ENCODE results near the gene KRTAP10-5.
"Not testable (repeated sequence)": the region's sequence is repeated elsewhere in the genome, so short reads cannot be mapped to it uniquely, and the experiment has no call there.

KRTAP10-5 gene

GRCh38 chr21:44573630-44574456 lies 6.6 kb downstream of the KRTAP10-5 start, which contains the start of gene KRTAP10-4:
TSS of gene KRTAP10-4 (plus strand) at chr21:44573729. CDS start at chr21:44573759, 30 bp downstream.
- not testable (repeated sequence) for H2BK15ac ChIP-seq (replicated peaks; ENCODE audit: low read depth); H3K18ac ChIP-seq (ENCODE audit: low read length); H2BK5ac ChIP-seq (ENCODE audit: low read length); H3K4me2 ChIP-seq (ENCODE audit: low read length); H4K8ac ChIP-seq (ENCODE audit: low read depth, low read length); H3K4me1 ChIP-seq (ENCODE audit: control insufficient read depth, low read depth, low read length); H3K27ac ChIP-seq (ENCODE audit: low read depth, low read length); H2AK5ac ChIP-seq (ENCODE audit: low read length); DNase-seq; H3K4me3 ChIP-seq (ENCODE audit: low read length); H3K4ac ChIP-seq (ENCODE audit: low read depth, low read length); H2BK120ac ChIP-seq (ENCODE audit: low read depth, low read length); H4K5ac ChIP-seq (ENCODE audit: low read length); H3K9ac ChIP-seq (ENCODE audit: low read length); H3K36me3 ChIP-seq (ENCODE audit: control insufficient read depth, insufficient read depth, low read length); H3K79me1 ChIP-seq (ENCODE audit: low read length); H3K23ac ChIP-seq (ENCODE audit: low read length); H3K27me3 ChIP-seq (ENCODE audit: insufficient read depth, low read length, poor library complexity); H3K79me2 ChIP-seq (ENCODE audit: control insufficient read depth, insufficient read depth, low read length); H3K56ac ChIP-seq (ENCODE audit: low read length)
- no CpG with 5 or more reads among the region's 25 CpGs for WGBS (ENCODE audit: extremely low coverage, insufficient coverage, low lambda C conversion rate)

- Histone ChIP-seq H2BK15ac (replicated peaks; ENCODE audit: low read depth) (no peak overlapping the region), H3K18ac (ENCODE audit: low read length) (no peak overlapping the region), H3K36me3 (ENCODE audit: control insufficient read depth, insufficient read depth, low read length) (no peaks in the 10 kb centered on the region), H3K9ac (ENCODE audit: low read length) (no peak overlapping the region), H2BK120ac (ENCODE audit: low read depth, low read length) (no peak overlapping the region), H3K23ac (ENCODE audit: low read length) (no peak overlapping the region), H3K79me2 (ENCODE audit: control insufficient read depth, insufficient read depth, low read length) (no peaks in the 10 kb centered on the region), H3K27ac (ENCODE audit: low read depth, low read length) (no peak overlapping the region), H3K4me3 (ENCODE audit: low read length) (no peak overlapping the region), H2BK5ac (ENCODE audit: low read length) (no peak overlapping the region), H2AK5ac (ENCODE audit: low read length) (no peak overlapping the region), H3K4me1 (ENCODE audit: control insufficient read depth, low read depth, low read length) (no peaks in the 10 kb centered on the region), H3K56ac (ENCODE audit: low read length) (no peak overlapping the region), H4K5ac (ENCODE audit: low read length) (no peak overlapping the region), H3K79me1 (ENCODE audit: low read length) (no peaks in the 10 kb centered on the region), H3K27me3 (ENCODE audit: insufficient read depth, low read length, poor library complexity) (no peaks in the 10 kb centered on the region), H3K4me2 (ENCODE audit: low read length) (no peak overlapping the region), H3K4ac (ENCODE audit: low read depth, low read length) (no peak overlapping the region), H4K8ac (ENCODE audit: low read depth, low read length) (no peak overlapping the region)
- DNase-seq, result no peak
- no CpG with 5 or more reads among the region's 15 CpGs for WGBS (ENCODE audit: extremely low coverage, insufficient coverage, low lambda C conversion rate)
Observed at GRCh38 chr21:44572959-44573583, 7.3 kb downstream of the KRTAP10-5 start.

GRCh38 chr21:44571844-44572782 lies 8.3 kb downstream of the KRTAP10-5 start:
- Histone ChIP-seq H3K23ac (ENCODE audit: low read length) (no peak overlapping the region), H3K4me3 (ENCODE audit: low read length) (no peak overlapping the region), H2AK5ac (ENCODE audit: low read length) (no peak overlapping the region), H4K5ac (ENCODE audit: low read length) (no peak overlapping the region), H2BK5ac (ENCODE audit: low read length) (no peak overlapping the region), H3K27ac (ENCODE audit: low read depth, low read length) (no peak overlapping the region), H3K4me2 (ENCODE audit: low read length) (no peak overlapping the region), H3K4ac (ENCODE audit: low read depth, low read length) (no peak overlapping the region), H3K4me1 (ENCODE audit: control insufficient read depth, low read depth, low read length) (no peaks in the 10 kb centered on the region), H3K79me2 (ENCODE audit: control insufficient read depth, insufficient read depth, low read length) (no peaks in the 10 kb centered on the region), H2BK120ac (ENCODE audit: low read depth, low read length) (no peak overlapping the region), H2BK15ac (replicated peaks; ENCODE audit: low read depth) (no peak overlapping the region), H3K36me3 (ENCODE audit: control insufficient read depth, insufficient read depth, low read length) (no peaks in the 10 kb centered on the region), H3K9ac (ENCODE audit: low read length) (no peak overlapping the region), H3K79me1 (ENCODE audit: low read length) (no peaks in the 10 kb centered on the region), H4K8ac (ENCODE audit: low read depth, low read length) (no peak overlapping the region), H3K27me3 (ENCODE audit: insufficient read depth, low read length, poor library complexity) (no peaks in the 10 kb centered on the region), H3K18ac (ENCODE audit: low read length) (no peak overlapping the region), H3K56ac (ENCODE audit: low read length) (no peak overlapping the region)
- DNase-seq, result no peak
- WGBS (ENCODE audit: extremely low coverage, insufficient coverage, low lambda C conversion rate), result no CpG with 5 or more reads among the region's 40 CpGs

- no peak overlapping the region for H2AK5ac ChIP-seq (ENCODE audit: low read length)
- H3K27ac ChIP-seq (ENCODE audit: low read depth, low read length), result no peak overlapping the region
- H4K5ac ChIP-seq (ENCODE audit: low read length), result no peak overlapping the region
- no CpG with 5 or more reads among the region's 4 CpGs for WGBS (ENCODE audit: extremely low coverage, insufficient coverage, low lambda C conversion rate)
- no peak overlapping the region for H3K4ac ChIP-seq (ENCODE audit: low read depth, low read length)
- H3K4me2 ChIP-seq (ENCODE audit: low read length), result no peak overlapping the region
- H3K79me2 ChIP-seq (ENCODE audit: control insufficient read depth, insufficient read depth, low read length), result no peaks in the 10 kb centered on the region
- no peak overlapping the region for H2BK15ac ChIP-seq (replicated peaks; ENCODE audit: low read depth)
- no peak overlapping the region for H2BK120ac ChIP-seq (ENCODE audit: low read depth, low read length)
- H4K8ac ChIP-seq (ENCODE audit: low read depth, low read length), result no peak overlapping the region
- H3K18ac ChIP-seq (ENCODE audit: low read length), result no peak overlapping the region
- no peaks in the 10 kb centered on the region for H3K27me3 ChIP-seq (ENCODE audit: insufficient read depth, low read length, poor library complexity)
- H2BK5ac ChIP-seq (ENCODE audit: low read length), result no peak overlapping the region
- H3K4me1 ChIP-seq (ENCODE audit: control insufficient read depth, low read depth, low read length), result no peaks in the 10 kb centered on the region
- H3K56ac ChIP-seq (ENCODE audit: low read length), result no peak overlapping the region
- H3K23ac ChIP-seq (ENCODE audit: low read length), result no peak overlapping the region
- no peak for DNase-seq
- no peak overlapping the region for H3K9ac ChIP-seq (ENCODE audit: low read length)
- no peaks in the 10 kb centered on the region for H3K79me1 ChIP-seq (ENCODE audit: low read length)
- H3K36me3 ChIP-seq (ENCODE audit: control insufficient read depth, insufficient read depth, low read length), result no peaks in the 10 kb centered on the region
- no peak overlapping the region for H3K4me3 ChIP-seq (ENCODE audit: low read length)
Observed at GRCh38 chr21:44571296-44571695, 9.1 kb downstream of the KRTAP10-5 start.

- Histone ChIP-seq H2BK120ac (ENCODE audit: low read depth, low read length) (no peak overlapping the region), H3K4me3 (ENCODE audit: low read length) (no peak overlapping the region), H2BK15ac (replicated peaks; ENCODE audit: low read depth) (no peak overlapping the region), H3K9ac (ENCODE audit: low read length) (no peak overlapping the region), H4K5ac (ENCODE audit: low read length) (no peak overlapping the region), H2AK5ac (ENCODE audit: low read length) (no peak overlapping the region), H3K4me1 (ENCODE audit: control insufficient read depth, low read depth, low read length) (no peaks in the 10 kb centered on the region), H3K18ac (ENCODE audit: low read length) (no peak overlapping the region), H3K27ac (ENCODE audit: low read depth, low read length) (no peak overlapping the region), H3K4me2 (ENCODE audit: low read length) (no peak overlapping the region), H4K8ac (ENCODE audit: low read depth, low read length) (no peak overlapping the region), H3K23ac (ENCODE audit: low read length) (no peak overlapping the region), H3K79me1 (ENCODE audit: low read length) (no peaks in the 10 kb centered on the region), H3K56ac (ENCODE audit: low read length) (no peak overlapping the region), H2BK5ac (ENCODE audit: low read length) (no peak overlapping the region), H3K36me3 (ENCODE audit: control insufficient read depth, insufficient read depth, low read length) (no peaks in the 10 kb centered on the region), H3K27me3 (ENCODE audit: insufficient read depth, low read length, poor library complexity) (no peaks in the 10 kb centered on the region), H3K79me2 (ENCODE audit: control insufficient read depth, insufficient read depth, low read length) (no peaks in the 10 kb centered on the region), H3K4ac (ENCODE audit: low read depth, low read length) (no peak overlapping the region)
- WGBS (ENCODE audit: extremely low coverage, insufficient coverage, low lambda C conversion rate), result no CpG with 5 or more reads among the region's 12 CpGs
- DNase-seq, result no peak
Observed at GRCh38 chr21:44569861-44570517, 10.4 kb downstream of the KRTAP10-5 start.
